GM04503 (cell line): ENCODE results near the gene UTP18.
A peak's percentile ranks its signal among the peaks of the same experiment; 100 is the strongest.
"Not testable (repeated sequence)": the region's sequence is repeated elsewhere in the genome, so short reads cannot be mapped to it uniquely, and the experiment has no call there.

Experiments used
- DNase-seq: peaks from one replicate; pipeline ENCODE4 v3.0.0-alpha.2; 2012; ENCODE audit warnings: low read depth

Gene UTP18

DNA sequence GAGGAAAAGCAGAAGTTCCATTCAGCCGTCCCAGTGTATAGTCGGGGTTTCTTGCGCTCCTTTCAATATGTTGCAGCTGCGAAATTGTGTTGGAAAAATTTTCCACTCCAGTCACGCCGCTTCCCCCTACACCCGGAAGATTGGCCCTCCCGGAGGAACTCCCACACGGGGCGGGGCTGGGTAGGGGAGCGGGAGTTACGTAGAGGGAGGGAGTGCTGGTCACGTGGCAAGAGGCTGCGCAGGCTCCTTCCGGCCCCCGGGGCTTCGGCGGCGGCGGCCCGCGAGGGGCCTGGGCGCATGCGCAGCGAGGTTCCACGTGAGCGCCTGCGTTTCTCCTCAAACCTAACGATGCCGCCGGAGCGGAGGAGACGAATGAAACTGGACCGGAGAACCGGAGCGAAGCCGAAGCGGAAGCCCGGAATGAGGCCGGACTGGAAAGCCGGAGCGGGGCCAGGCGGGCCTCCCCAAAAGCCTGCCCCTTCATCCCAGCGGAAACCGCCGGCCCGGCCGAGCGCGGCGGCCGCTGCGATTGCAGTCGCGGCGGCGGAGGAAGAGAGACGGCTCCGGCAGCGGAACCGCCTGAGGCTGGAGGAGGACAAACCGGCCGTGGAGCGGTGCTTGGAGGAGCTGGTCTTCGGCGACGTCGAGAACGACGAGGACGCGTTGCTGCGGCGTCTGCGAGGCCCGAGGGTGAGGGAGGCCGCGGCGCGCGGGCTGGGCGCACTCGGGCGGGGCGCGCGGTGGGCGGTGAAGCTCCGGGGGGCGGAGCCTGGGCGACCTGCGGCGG lies at the start of gene UTP18:
Gene UTP18 (plus strand): TSS at position 310 of the 787 bp plus-strand sequence. CDS start 39 bp downstream, at position 349.
- DNase-seq, result peak; percentile 81

DNA sequence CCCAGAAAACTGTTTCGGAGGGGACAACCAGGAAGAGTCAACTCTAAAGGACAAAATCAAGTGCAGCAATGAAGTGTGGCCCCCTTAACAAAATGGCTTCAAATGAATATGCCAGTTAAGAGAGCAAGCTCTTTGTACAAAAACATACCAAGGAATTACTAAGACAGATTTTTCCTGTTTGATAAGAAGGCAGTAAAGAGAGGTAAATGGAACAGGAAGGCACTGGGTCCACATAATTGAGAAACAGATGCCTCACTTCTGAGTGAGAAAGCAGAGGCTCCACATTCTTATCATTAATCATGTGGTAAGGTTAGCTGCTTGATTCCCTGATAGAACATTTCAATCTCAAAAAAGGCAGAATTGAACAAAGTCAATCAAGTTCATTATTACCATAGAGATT lies 45.4 kb upstream of the UTP18 start:
- DNase-seq, result no peak

DNA sequence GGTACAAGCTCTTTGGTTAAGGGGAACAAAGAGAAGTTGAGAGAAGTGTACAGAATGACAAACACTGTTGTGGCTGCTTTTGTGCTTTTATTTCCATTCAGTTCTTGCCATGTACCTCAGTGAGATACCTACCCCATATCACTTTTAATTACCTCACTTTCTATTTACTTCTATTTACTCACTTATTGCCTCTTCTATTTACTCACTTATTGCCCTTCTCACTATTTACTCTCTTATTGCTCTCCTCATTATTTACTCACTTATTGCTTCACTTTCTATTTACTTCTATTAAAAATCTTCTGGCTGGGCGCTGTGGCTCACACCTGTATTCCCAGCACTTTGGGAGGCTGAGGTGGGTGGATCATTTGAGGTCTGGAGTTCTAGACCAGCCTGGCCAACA lies 42.4 kb upstream of the UTP18 start:
- DNase-seq, result no peak

DNA sequence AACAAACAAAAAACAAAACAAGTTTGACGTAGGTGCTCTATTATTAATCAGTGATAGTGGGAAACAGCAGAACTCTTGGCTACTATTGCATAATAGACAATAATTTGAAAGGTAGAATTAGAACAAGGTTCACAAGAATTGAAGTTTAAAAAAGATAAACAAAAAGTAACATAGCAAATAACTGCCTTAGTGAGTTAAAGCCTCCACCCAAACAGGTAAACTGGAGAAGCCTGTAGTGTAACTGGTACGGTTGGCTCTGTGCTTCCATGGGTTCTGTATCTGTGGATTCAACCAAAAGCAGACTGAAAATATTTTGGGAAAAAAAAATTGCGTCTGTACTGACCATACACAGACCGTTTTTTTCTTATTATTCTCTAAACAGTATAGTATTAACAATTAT lies 39.0 kb upstream of the UTP18 start:
- no peak for DNase-seq

DNA sequence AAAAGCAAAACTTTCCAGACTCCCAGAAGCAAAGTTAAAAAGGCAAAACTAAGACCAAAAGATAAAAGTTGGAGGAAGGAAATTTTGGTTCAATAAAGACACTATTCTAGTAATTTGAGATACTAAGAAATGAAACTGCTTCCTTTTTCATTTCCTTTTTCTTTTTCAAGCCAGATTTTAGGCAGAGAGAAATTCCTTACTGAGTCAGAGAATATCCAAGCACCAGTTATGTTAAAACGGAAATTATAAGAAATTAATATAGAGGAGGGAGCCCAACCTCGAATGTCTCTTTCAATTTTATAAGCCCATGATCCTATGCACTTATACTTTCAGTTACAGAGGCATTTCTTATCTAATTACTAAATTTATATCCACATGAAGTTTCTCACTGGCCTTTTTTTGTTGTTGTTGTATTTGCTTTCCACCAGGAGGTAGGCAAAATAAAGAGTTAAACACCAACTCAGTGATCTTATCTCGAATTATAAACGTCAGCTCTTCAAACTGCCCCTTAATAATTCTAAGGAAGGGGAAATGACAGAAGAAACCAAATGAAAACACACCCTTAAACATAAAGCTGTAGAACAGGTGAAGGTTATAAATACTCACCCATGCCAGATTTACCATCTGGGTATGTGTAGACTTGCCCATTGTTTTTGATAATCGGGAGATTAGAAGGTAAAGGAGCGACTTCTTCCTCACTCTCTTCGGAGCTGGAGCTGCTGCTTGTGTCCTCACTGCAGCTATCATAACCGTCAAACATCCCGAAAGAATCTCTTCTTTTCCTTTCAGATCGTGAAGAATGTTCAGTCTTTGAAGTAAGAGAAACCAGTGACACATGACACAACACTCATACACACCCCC lies 35.7 kb upstream of the UTP18 start:
- no peak for DNase-seq

DNA sequence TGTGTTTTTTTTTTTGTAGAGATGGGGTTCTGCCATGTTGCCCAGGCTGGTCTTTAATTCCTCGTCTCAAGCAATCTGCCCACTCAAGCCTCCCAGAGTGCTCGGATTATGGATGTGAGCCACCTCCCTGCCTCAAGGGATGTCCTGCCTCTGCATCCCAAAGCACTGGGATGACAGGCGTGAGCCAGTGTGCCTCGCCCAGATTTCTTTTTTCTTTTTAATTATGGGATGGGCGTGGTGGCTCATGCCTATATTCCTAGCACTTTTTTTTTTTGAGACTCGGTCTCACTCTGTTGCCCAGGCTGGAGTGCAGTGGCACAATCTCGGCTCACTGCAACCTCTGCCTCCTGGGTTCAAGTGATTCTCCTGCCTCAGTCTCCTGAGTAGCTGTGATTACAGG lies 34.8 kb upstream of the UTP18 start:
- not testable (repeated sequence) for DNase-seq

DNA sequence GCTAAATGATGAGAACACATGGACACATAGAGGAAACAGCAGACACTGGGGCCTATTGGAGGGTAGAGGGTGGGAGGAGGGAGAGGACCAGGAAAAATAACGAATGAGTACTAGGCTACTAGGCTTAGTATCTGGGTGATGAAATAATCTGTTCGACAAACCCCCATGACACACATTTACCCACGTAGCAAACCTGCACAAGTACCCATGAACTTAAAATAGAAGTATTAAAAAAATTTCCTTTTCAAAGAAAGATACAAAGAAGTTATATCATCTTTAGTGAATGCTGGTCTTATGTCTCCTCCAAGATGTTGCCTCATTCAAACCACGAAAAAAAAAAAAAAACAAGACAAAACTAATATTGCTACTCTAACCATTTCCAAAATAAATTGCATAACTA lies 32.2 kb upstream of the UTP18 start:
- DNase-seq, result peak; percentile 63

DNA sequence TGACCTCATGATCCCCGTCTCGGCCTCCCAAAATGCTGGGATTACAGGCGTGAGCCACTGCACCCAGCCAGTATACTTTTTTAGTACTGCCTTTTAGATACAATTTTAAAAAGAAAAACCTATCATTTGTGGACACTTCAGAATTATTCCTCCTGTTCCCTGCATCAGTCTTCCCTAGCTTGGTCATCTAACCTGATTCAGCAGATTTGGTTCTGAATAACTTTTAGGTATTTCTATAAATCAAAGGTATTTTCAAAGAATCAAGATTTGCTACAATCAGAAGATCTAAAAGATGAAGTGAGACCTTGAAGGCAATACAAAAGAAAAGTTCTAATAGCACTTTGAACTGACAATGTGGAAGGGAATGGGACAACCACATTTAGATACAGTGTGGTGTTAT lies 30.5 kb upstream of the UTP18 start:
- no peak for DNase-seq

DNA sequence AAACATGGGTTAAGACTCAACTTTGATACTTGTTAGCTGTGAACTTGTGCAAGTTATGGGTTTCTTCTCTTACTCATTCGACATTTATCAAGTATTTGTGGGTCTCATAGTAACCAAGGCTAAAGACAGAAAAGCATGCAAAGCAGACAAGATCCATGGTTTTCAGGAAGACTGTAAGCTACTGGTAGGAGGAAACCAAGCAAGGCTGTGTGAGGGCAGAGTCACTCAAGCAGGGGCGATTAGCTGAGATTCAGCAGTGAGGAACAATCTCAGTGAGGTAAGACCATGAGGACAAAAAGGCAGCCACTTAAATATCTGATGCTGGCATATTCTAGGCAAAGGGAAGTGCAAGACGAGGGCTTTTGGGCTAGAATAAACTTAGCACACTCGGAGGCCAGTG lies 30.0 kb upstream of the UTP18 start:
- peak; percentile 41 for DNase-seq

DNA sequence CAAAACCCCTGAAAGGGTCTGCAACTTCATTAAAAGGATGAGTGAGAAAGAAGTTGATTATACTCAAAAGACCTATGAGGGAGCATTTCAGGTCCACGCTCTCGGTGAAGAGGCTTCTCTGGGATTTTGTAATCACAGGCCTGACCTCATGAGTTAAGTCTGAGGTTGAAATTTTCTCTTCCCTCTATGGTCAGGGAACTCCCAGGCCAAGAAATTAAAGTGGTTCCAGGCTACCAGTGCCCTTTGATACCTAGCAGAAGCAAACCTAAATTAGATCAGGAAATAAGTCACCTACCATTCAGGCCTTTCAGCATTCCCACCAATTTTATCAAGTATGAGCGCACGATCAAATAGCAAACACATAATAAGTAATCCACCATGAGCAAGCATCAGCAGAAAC lies 28.3 kb upstream of the UTP18 start:
- no peak for DNase-seq

DNA sequence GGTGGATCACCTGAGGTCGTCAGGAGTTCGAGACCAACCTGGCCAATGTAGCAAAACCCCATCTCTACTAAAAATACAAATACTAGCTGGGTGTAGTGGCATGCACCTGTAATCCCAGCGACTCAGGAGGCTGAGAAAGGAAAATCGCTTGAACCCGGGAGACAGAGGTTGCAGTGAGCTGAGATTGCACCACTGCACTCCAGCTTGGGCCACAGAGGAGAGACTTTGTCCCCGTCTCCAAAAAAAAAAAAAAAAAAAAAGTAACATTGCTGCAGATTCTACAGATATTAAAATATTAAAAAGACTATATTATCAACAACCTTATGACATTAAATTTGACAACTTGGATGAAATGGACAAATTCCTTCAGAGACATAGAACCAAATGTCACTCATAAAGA lies 26.2 kb upstream of the UTP18 start:
- DNase-seq, result no peak

DNA sequence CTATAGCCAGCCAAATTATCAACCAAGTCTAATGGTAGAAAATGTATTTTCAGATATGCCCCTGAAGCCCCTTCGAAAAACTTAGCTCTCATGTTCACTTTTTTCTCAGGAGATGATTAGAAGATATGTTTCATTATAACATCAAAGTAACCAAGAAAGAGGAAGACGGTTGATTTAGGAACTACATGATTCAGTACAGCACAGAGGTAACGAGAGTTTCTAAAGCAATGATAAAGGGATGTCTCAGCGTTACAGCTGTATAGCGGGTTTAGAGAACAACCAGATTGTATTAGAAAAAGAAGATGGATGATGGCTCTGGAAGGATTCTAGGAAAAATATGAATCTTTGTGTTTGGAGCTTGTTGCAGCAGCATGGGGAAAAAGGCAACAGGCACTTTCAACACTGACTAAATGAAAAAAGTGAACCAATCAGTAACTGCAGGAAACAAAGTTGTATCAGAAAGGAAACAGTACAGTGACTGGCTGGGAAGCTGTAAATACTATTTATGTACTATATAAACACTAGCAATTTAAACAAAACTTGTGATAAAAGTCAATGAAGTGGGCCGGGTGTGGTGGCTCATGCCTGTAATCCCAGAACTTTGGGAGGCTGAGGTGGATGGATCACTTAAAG lies 22.0 kb upstream of the UTP18 start:
- no peak for DNase-seq

DNA sequence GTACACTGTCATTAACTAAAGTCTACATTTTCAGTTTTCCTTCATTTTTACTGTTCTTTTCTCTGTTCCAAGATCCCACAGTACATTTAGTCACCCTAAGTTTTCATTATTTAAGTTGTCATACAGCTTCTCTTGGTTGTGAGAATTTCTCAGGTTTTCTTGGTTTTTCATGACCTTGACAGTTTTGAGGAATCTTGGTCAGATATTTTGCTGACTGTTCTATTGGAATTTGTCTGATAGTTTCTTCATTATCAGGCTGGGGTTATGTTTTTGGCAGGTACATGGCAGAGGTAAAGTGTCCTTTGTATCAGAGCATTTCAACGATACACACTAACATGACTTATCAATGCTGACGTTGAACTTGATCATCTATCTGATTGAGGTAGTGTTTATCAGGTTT lies 20.1 kb upstream of the UTP18 start:
- DNase-seq, result no peak

DNA sequence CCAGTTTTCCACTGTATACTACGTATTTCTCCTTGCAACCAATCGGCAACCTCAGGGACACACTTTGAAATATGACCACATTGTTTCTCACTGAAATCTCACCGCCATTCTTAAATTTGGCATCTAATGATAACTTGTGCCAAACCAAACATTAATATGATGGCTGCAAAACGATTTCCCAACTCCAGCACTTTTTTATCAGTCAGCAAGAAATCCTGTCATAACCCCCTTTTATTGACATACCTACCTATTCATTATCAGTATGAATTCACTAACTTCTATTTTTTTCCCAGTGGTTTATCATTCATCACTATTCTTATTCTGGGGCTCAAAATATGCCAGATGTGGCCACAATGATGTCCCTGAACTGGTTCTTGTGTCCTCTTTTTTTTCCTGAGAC lies 16.3 kb upstream of the UTP18 start:
- no peak for DNase-seq

DNA sequence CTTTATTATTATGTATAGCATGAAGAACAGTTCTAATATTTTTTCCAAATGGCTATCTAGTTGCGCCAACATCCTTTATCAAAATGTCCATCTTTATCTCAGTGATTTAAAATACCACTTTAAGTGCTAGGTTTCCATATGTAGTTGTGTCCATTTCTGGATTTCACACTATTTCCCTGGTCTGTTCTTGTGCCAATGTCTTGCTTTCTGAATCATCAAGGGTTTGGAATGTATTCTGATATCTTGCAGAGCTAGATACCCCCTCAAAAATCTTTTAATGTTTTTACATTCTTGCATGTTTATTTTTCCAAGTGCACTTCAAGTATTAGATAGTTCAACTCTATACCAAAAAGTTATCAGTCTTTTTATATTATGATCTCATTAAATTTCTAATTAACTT lies 14.8 kb upstream of the UTP18 start:
- no peak for DNase-seq

DNA sequence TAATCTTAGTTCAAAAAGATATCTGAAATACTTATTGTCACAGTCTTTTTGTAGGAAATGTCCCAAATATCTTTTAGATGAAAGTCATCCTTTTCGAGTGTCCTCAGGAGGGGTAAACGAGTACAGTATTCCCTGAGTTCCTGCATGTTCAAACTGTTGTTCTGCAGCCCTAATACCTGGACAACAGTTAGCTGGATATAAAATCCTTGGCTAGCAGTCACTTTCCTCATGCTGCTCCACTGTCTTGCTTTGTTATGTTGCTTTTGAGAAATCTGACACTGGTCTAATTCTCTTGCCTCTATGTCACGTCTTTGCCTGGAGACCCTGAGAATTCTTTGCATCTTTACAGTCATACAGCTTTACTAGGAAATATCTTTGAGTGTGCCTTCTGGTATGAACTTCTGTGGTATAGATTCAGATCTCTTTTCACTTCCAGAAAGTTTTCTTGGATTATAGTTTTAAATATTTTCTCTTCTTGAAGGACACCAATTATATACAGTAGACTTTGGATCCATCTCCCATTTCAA lies 10.0 kb upstream of the UTP18 start:
- no peak for DNase-seq

DNA sequence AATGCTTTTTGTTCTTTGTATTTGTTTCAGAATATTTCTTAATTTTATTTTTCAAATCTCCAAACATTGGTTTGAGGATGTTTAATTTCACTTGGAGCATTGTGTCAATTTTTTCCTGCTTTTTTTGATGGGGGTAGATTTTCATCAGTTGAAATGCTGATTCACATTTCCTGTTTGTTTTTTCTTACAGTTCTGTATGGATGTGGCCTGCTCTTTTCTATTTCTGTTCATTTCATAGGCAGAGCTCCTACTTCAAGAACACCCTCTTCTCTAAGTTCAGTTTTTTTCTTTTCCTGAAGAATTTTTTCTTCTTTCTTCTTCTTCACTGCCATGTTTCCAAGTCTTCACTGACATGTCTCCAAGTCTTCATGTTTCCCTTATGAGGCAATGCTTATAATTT lies 9.3 kb upstream of the UTP18 start:
- DNase-seq, result no peak

DNA sequence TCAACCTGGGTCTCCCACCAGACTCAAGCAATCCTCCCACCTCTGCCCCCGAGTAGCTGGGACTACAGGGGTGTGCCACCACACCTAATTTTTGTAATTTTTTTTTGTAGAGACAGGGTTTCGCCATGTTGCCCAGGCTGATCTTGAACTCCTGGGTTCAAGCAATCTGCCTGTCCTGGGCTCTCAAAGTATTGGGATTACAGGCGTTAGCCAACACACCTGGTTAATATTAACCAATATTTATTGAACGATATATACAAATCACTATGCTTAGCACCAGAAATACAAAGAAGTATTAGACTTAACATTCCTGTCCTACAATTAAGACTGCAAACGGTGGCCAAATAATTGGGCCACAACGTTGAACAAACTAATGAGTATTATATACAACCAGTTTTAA lies 4.7 kb upstream of the UTP18 start:
- no peak for DNase-seq

DNA sequence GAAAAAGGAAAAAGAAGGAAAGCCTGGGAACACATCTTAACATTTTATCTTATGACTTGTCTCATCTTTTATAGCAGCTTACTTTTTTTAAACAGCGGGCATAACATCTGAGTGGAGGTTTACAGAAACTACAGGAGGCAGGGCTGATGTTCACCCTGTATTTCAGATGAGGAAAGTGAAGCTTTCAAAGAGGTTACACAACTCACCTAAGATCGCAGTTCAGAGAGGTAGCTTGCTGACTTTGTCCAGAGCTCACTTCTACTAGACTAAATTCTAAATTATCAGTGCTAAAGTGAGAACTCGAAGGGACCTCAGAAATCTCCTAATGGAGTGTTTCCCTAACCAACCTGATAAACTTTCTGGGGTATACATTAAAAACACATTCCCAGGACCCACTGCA lies 4.2 kb upstream of the UTP18 start:
- no peak for DNase-seq

DNA sequence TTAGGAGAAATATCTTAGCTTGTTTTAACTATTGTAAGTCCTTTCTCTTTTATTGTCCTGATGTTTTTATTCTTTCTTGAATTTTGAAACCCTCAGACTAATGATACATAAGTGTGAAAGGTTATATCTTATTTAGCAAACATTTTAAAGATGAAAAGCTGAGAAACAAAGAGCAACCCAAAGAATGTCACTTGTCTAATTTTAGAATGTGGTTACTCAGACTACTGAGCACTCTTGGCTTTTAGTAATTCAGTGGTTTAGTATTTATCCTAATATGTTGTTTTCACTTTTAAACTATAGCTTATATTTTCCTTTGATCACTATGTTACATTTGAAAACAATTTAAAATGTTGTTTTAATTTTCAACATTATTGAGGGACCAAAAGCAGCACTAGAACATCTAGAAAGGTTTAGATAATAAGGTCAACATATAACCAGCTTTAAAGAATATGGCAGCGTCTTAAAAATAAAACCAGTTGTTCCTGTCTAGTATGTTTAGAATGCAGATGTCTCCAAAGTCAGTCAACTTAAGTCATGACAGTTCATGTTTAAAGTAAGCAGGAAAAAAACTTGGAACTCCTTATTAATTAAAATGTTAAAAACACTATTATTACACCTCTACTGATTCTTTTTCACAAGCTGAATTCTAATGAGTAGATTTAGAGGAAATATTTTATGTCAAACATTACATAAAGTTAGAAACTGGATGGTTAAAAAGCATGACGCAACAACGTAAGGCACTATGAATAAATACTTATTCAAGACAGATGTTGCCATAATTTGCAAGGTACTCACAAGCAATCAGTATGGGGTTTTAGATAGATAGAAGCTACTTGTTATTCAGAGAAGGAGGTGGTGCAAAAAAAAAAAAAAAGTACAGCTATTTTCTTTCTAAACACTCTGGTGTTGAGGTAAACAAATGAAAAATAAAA lies 2.9 kb upstream of the UTP18 start:
- no peak for DNase-seq

DNA sequence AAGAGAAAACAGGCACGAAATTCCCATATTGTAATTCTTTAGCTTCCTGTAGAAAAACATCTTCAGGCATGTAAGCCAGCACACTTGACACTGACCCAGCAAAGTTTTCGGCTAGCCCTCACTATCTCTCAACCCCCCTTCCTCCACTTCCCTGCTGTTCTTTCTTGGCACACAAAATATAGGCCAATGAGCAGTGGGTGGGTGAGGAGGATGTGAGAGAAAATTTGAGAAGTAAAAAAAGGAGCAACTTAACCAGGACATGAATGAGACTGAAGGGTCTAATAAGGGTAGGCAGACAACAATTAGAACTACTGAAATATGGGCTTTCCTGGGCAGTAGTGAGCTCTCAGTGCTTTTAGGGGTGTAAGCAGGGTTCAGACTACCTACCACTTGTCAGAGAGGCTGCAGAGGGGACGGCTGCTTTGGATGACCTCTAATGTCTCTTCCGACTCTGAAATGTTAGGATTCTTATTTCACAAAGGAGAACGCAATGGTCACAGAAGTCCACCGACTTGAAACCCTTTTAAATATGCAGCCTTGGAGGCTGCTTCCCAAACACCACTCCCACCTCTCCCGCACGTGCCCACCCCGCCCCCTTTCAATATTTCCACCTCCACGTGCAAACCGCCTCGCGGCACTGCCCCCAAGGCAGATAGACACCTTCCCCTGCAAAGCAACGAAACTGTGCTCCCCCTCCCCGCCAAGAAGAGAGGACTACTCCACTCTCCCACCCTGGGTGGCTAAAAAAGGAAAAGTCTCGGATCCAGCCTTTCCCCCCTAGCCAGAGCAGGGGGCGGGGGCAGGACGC lies 1.4 kb upstream of the UTP18 start:
- no peak for DNase-seq
